Medulla oblongata (tissue), 1 donor: ENCODE data around the gene WBP4.
"Not testable (repeated sequence)": the region's sequence is repeated elsewhere in the genome, so short reads cannot be mapped to it uniquely, and the experiment has no call there.

ENCODE experiments used
- DNase-seq: peaks from one replicate; pipeline ENCODE4 v3.0.0-alpha.2; 2015; ENCODE audit errors: extremely low spot score

WBP4 gene, protein sequence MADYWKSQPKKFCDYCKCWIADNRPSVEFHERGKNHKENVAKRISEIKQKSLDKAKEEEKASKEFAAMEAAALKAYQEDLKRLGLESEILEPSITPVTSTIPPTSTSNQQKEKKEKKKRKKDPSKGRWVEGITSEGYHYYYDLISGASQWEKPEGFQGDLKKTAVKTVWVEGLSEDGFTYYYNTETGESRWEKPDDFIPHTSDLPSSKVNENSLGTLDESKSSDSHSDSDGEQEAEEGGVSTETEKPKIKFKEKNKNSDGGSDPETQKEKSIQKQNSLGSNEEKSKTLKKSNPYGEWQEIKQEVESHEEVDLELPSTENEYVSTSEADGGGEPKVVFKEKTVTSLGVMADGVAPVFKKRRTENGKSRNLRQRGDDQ

GRCh38 chr13:41061075-41061913, at the start of gene WBP4:
Gene WBP4, plus strand, starts transcription at chr13:41061509. Its CDS starts 165 bp downstream, at chr13:41061674.
- peak; percentile 97 for DNase-seq

- no peak for DNase-seq
Measured at GRCh38 chr13:41012536-41012935, 48.8 kb upstream of the WBP4 start.

DNA sequence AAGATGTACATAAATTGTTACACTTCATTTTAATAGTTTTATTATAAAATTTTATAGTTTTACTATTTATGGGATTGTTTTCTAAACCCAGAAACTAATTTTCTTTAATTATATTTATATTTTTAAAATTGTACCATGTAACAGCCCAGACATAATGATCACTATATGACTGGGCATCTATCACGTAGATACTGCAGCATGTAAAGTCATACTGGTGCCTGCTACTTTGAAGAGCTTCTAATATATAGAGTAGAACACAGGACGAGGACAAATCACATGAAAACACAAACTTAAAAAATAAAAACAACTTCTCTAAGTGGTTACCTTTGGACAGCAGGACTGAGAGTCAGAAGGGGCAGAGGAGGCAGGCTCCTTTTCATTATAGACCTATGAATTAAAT, 47.5 kb upstream of the WBP4 start:
- no peak for DNase-seq

DNA sequence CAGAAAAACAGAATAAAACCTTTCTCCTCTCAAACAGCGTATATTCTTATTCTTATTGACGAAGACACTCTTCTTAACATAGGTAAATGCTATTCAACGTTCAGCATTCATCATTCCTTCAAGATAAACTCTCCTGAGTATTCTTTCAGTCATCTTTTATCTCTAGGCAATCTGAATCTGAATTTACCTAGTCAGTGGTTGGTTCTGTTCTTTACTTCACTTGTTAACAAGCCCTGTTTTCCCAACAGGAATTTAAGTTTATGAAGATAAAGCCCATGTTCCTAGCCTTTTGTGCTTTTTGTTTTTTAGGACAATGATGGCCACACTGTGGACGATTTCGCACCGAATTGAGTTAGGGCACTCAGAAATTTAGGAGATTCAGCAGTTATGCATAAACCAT, 45.4 kb upstream of the WBP4 start:
- DNase-seq = no peak

- DNase-seq = peak; percentile 83
Measured at GRCh38 chr13:41017159-41017558, 44.1 kb upstream of the WBP4 start.

DNA sequence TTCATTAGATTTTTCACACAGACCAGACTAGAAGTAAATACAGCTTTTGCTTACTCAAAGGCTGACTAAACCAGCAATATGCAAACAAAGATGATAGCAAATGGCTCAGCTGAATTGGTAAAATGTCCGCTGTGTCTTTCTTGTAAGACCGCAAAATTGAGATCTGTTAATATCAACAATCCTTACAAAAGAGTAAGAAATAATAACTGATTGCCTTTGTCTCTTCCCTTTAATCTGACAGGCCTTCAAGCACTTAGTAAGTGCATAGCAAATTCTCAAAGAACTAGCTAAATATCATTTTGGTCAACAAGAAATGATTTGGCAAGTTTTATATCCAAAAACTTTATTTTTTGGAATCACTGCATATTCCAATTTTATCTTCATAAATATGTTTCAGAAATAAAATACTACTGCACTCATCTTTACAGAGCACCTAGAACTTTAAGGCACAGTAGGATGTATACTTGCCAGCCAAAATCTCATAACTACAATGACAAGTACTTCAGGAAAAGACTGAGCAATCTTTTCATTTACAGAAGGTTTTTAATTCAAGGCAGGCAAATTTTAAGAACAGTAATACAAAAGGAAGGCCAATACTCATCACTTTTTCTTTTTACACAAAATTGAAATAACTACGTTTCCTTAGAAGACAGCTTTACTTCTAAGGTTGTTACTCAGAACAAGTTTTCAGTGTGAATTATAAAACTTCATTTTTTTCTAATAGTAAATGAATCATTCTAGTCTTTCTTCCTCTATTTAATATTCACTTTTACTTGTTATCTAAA, 43.3 kb upstream of the WBP4 start:
- peak; percentile 30 for DNase-seq

- no peak for DNase-seq
Measured at GRCh38 chr13:41018602-41018948, 42.7 kb upstream of the WBP4 start.

DNA sequence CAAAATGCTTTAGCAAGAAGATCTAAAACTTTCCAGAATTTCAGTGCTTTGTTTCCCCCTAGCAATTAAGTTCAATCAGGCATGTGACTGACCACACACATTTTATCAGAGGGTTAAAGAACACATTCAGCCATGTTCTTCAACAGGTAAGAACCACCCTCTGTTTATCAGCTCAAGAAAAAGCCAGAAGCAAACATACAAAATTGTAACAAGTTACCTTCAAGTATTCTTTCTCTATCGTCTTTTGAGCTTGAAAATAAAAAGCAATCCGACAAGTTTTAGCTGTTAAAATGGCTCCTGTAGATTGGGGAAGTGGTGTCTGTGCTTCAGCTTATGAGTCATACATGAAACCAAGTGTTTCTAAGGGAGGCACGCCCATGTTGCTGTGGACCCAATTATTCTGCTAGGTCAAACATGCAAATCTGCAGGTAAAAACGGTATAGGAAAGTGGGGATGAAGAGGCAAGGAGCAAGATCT, 42.3 kb upstream of the WBP4 start, which contains the start of gene ELF1:
Gene ELF1, minus strand, starts transcription at position 306 of the 477 bp plus-strand sequence. CDS start 37,262 bp downstream, outside the sequence.
- peak; percentile 80 for DNase-seq

DNA sequence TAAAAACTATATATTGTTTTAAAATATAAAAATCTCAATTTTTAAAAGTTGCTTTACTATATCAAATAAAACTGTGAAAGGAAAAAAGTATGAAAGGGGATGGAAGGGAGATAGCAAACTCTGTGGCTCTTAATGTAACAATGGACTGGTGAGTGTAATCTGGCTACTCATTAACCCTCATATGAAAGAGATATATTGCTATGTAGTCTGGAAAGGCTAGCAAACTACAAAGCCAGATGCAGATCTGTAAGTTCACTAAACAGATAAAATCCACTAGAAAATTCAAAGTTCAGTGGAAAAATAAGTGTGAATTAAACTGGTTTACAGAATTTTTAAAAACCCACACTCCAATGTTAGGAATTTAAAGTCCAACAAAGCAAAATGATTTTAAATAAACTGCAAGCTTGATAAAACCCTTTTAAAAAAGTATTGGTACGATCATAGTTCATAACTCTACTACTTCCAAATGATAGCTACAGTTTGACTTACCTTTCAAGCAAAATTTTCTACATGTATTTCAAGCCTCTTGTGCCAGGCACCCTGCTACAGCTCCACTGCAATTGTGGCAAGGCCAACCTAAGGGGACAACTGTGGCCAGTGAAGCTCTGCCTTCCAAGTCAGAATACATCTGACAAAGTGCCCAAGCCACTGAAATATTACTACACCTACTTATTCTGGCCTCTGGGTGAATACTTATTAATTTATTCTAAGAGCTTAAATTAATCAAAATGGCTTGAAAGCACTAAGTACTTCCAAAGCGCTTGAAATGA, 41.5 kb upstream of the WBP4 start:
- DNase-seq = peak; percentile 34

GRCh38 chr13:41025518-41025917, 35.8 kb upstream of the WBP4 start:
- DNase-seq = no peak

DNA sequence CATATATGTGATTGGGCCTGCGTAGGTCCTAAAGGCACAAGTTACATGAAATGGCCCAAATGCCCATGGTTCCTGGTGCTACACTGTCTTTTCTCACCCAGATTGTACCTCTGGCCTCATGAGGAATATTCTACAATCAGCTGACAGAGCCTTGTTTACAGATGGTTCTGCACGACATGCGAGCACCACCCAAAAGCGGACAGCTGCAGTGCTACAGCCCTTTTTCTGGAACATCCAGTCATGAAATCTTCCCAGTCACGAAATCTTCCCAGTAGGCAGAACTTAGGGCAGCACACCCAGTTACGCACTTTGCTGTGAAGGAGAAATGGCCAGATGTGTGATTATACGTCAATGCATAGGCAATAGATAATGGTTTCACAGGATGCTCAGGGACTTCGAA, 34.5 kb upstream of the WBP4 start:
- no peak for DNase-seq

GRCh38 chr13:41028051-41028450, 33.3 kb upstream of the WBP4 start:
- no peak for DNase-seq

GRCh38 chr13:41029629-41030028, 31.7 kb upstream of the WBP4 start:
- DNase-seq = no peak

- DNase-seq = no peak
Measured at GRCh38 chr13:41032691-41033376, 28.5 kb upstream of the WBP4 start.

DNA sequence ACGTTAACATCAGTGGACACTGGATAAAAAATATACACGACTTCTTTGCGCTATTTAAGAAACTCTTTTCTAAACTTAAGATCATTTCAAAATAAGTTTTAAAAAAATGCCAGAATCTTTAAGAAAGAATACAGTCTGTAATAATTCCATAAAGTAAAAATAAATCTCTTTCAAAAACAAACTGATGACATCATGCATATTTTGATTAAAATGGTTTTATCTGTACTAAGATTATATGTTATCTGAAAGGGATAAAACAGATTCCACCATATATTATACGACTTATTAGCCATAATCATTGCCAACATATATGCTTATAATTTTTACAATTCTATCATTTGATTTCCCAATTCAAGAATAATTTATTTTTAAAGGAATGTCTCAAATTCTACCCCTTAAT, 26.9 kb upstream of the WBP4 start:
- DNase-seq = no peak

GRCh38 chr13:41034881-41035280, 26.4 kb upstream of the WBP4 start:
- DNase-seq = no peak

DNA sequence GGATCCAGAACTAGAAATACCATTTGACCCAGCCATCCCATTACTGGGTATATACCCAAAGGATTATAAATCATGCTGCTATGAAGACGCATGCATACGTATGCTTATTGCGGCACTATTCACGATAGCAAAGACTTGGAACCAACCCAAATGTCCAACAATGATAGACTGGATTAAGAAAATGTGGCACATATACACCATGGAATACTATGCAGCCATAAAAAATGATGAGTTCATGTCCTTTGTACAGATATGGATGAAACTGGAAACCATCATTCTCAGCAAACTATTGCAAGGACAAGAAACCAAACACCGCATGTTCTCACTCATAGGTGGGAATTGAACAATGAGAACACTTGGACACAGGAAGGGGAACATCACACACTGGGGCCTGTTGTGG, 24.8 kb upstream of the WBP4 start:
- DNase-seq = not testable (repeated sequence)

DNA sequence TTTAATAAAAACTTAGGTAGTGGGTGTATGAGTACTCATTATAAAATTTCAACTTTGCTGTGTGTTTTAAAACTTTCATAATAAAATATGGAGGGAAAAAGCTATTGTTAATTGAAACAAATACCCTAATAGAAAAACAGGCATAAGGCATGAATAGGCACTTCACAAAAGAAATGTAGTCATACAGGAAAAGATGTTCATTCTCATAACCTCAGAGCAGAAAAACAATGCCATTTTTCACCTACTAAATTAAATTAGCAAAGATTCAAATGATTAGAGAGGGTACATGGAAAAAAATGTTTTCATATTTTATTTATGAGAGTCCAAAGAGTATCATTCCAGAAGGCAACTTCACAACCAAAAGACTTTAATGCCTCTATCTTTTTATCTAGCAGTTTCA, 21.6 kb upstream of the WBP4 start:
- no peak for DNase-seq

GRCh38 chr13:41040584-41041334, 20.6 kb upstream of the WBP4 start:
- no peak for DNase-seq

DNA sequence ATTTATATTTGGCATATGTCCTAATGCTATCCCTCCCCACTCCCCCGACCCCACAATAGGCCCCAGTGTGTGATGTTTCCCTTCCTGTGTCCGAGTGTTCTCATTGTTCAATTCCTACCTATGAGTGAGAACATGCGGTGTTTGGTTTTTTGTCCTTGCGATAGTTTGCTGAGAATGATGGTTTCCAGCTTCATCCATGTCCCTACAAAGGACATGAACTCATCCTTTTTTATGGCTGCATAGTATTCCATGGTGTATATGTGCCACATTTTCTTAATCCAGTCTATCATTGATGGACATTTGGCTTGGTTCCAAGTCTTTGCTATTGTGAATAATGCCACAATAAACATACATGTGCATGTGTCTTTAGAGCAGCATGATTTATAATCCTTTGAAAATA, 18.9 kb upstream of the WBP4 start:
- DNase-seq = not testable (repeated sequence)
